HG02885 (cell line): ENCODE data around the gene PLEKHA6.

Experiments used
- ATAC-seq: cut with Tn5 transposase; IDR thresholded peaks from one replicate; pipeline ENCODE4 v1.9.1; 2021; ENCODE audit warnings: mild to moderate bottlenecking; ENCODE audit not compliant: unreplicated experiment, poor library complexity

Gene PLEKHA6

GRCh38 chr1:204198348-204199340 lies 161.1 kb downstream of the PLEKHA6 start:
- ATAC-seq: no peak

- no peak for ATAC-seq
Measured at GRCh38 chr1:204197068-204197467, 162.7 kb downstream of the PLEKHA6 start.

- ATAC-seq: no peak
Measured at GRCh38 chr1:204196068-204196795, 163.5 kb downstream of the PLEKHA6 start, which contains the start of gene KISS1. KISS1 (minus strand) TSS chr1:204196491; CDS start chr1:204192876, 3,615 bp downstream.

- ATAC-seq: no peak
Measured at GRCh38 chr1:204194771-204195170, 165.0 kb downstream of the PLEKHA6 start.

GRCh38 chr1:204194080-204194479 lies 165.6 kb downstream of the PLEKHA6 start:
- ATAC-seq: no peak

GRCh38 chr1:204192589-204193352 lies 167.0 kb downstream of the PLEKHA6 start:
- ATAC-seq: no peak

- ATAC-seq: no peak
Measured at GRCh38 chr1:204192046-204192445, 167.7 kb downstream of the PLEKHA6 start.

GRCh38 chr1:204191456-204191855 lies 168.3 kb downstream of the PLEKHA6 start:
- no peak for ATAC-seq

GRCh38 chr1:204190212-204191211 lies 169.2 kb downstream of the PLEKHA6 start:
- no peak for ATAC-seq

- no peak for ATAC-seq
Measured at GRCh38 chr1:204188959-204189639, 170.6 kb downstream of the PLEKHA6 start.

- ATAC-seq: no peak
Measured at GRCh38 chr1:204186597-204186996, 173.1 kb downstream of the PLEKHA6 start.

- ATAC-seq: no peak
Measured at GRCh38 chr1:204181116-204181515, 178.6 kb downstream of the PLEKHA6 start.

- ATAC-seq: no peak
Measured at GRCh38 chr1:204180133-204180532, 179.6 kb downstream of the PLEKHA6 start.

GRCh38 chr1:204178487-204179281 lies 181.0 kb downstream of the PLEKHA6 start:
- no peak for ATAC-seq

GRCh38 chr1:204177133-204177532 lies 182.6 kb downstream of the PLEKHA6 start:
- ATAC-seq: no peak

GRCh38 chr1:204176049-204176448 lies 183.7 kb downstream of the PLEKHA6 start:
- no peak for ATAC-seq

- ATAC-seq: no peak
Measured at GRCh38 chr1:204174958-204175357, 184.8 kb downstream of the PLEKHA6 start.
